NB4 (cell line): ENCODE data around the gene CCDC38.

ENCODE experiments used
- POLR2A ChIP-seq: IDR thresholded peaks from 2 replicates; pipeline ENCODE4 v1.6.1; 2011; ENCODE audit warnings: mild to moderate bottlenecking; ENCODE audit not compliant: insufficient read length; ENCODE audit errors: extremely low read depth
- TF ChIP-seq, protein P1 (sequence below): IDR thresholded peaks from 2 replicates; pipeline ENCODE4 v1.6.1; 2011; ENCODE audit warnings: low read depth, low read length
- TF ChIP-seq, protein P2 (sequence below): IDR thresholded peaks from one replicate; pipeline ENCODE4 v1.5.1; 2012; ENCODE audit warnings: low read depth, low read length

DNA sequence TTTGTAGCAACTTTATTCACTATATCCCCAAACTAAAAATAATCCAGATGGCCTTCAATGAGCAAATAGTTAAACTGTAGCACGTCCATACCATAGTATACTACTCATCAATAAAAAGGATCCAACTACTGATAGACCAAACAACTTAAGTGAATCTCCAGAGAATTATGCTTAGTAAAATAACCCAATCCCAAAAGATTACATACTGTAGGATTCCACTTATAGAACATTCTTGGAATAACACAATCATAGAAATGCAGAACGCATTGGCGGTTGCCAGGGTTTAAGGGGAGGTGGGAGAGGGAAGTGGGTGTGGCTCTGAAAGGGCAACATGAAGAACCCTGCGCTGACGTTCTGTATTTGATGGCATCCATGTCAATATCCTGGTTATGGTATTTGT lies 55.1 kb downstream of the CCDC38 start:
- TF ChIP-seq, protein P1, sequence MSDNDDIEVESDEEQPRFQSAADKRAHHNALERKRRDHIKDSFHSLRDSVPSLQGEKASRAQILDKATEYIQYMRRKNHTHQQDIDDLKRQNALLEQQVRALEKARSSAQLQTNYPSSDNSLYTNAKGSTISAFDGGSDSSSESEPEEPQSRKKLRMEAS: no peak
- TF ChIP-seq, protein P2, sequence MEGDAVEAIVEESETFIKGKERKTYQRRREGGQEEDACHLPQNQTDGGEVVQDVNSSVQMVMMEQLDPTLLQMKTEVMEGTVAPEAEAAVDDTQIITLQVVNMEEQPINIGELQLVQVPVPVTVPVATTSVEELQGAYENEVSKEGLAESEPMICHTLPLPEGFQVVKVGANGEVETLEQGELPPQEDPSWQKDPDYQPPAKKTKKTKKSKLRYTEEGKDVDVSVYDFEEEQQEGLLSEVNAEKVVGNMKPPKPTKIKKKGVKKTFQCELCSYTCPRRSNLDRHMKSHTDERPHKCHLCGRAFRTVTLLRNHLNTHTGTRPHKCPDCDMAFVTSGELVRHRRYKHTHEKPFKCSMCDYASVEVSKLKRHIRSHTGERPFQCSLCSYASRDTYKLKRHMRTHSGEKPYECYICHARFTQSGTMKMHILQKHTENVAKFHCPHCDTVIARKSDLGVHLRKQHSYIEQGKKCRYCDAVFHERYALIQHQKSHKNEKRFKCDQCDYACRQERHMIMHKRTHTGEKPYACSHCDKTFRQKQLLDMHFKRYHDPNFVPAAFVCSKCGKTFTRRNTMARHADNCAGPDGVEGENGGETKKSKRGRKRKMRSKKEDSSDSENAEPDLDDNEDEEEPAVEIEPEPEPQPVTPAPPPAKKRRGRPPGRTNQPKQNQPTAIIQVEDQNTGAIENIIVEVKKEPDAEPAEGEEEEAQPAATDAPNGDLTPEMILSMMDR: no peak
- no peak for TF ChIP-seq POLR2A
